ENCODE results near the gene COQ8B.
A peak's percentile ranks its signal among the peaks of the same experiment; 100 is the strongest.

COQ8B gene

GRCh38 chr19:40724315-40724714 is 7.6 kb upstream of the COQ8B start:
- Histone ChIP-seq H3K27ac (ENCODE audit: low read length) (no peak overlapping the region), H3K4me3 (ENCODE audit: low read length) (no peak overlapping the region), H3K36me3 (ENCODE audit: insufficient read depth, low read depth, low read length) (peaks cover 33% of the 10 kb centered on the region), H3K27me3 (ENCODE audit: insufficient read depth, low read length) (no peaks in the 10 kb centered on the region), H3K4me1 (ENCODE audit: insufficient read depth, low read length) (no peaks in the 10 kb centered on the region), H3K9me3 (ENCODE audit: insufficient read depth, low read depth, low read length) (no peaks in the 10 kb centered on the region), H3K9ac (ENCODE audit: low read depth, low read length) (no peak overlapping the region)

- Histone ChIP-seq H3K4me3 (ENCODE audit: low read length) (no peak overlapping the region), H3K27ac (ENCODE audit: low read length) (no peak overlapping the region), H3K9ac (ENCODE audit: low read depth, low read length) (no peak overlapping the region), H3K9me3 (ENCODE audit: insufficient read depth, low read depth, low read length) (no peaks in the 10 kb centered on the region), H3K36me3 (ENCODE audit: insufficient read depth, low read depth, low read length) (peaks cover 33% of the 10 kb centered on the region), H3K4me1 (ENCODE audit: insufficient read depth, low read length) (no peaks in the 10 kb centered on the region; the same call in 1 of the 2 replicates), H3K27me3 (ENCODE audit: insufficient read depth, low read length) (no peaks in the 10 kb centered on the region)
Measured at GRCh38 chr19:40723661-40724254, 7.1 kb upstream of the COQ8B start.

GRCh38 chr19:40721936-40722661 is 5.4 kb upstream of the COQ8B start:
- Histone ChIP-seq H3K4me3 (ENCODE audit: low read length) (no peak overlapping the region), H3K27me3 (ENCODE audit: insufficient read depth, low read length) (no peaks in the 10 kb centered on the region), H3K27ac (ENCODE audit: low read length) (no peak overlapping the region), H3K9me3 (ENCODE audit: insufficient read depth, low read depth, low read length) (no peaks in the 10 kb centered on the region), H3K4me1 (ENCODE audit: insufficient read depth, low read length) (peaks cover 10% of the 10 kb centered on the region; the same call in 1 of the 2 replicates), H3K9ac (ENCODE audit: low read depth, low read length) (no peak overlapping the region), H3K36me3 (ENCODE audit: insufficient read depth, low read depth, low read length) (peaks cover 20% of the 10 kb centered on the region)

- Histone ChIP-seq H3K27me3 (ENCODE audit: insufficient read depth, low read length) (no peaks in the 10 kb centered on the region), H3K36me3 (ENCODE audit: insufficient read depth, low read depth, low read length) (peaks cover 14% of the 10 kb centered on the region; the same call in 1 of the 2 replicates), H3K27ac (ENCODE audit: low read length) (no peak overlapping the region), H3K9ac (ENCODE audit: low read depth, low read length) (no peak overlapping the region), H3K4me3 (ENCODE audit: low read length) (no peak overlapping the region), H3K9me3 (ENCODE audit: insufficient read depth, low read depth, low read length) (no peaks in the 10 kb centered on the region), H3K4me1 (ENCODE audit: insufficient read depth, low read length) (peaks cover 10% of the 10 kb centered on the region; the same call in 1 of the 2 replicates)
Measured at GRCh38 chr19:40721140-40721486, 4.4 kb upstream of the COQ8B start.

- Histone ChIP-seq H3K4me1 (ENCODE audit: insufficient read depth, low read length) (peaks cover 16% of the 10 kb centered on the region; the same call in 1 of the 2 replicates), H3K9ac (ENCODE audit: low read depth, low read length) (peak overlapping the region; percentile 88; the same call in 1 of the 2 replicates), H3K4me3 (ENCODE audit: low read length) (peak overlapping the region; percentile 93)
Measured at GRCh38 chr19:40719414-40719894, 2.8 kb upstream of the COQ8B start.

GRCh38 chr19:40718774-40719391 is 2.2 kb upstream of the COQ8B start:
- Histone ChIP-seq H3K4me1 (ENCODE audit: insufficient read depth, low read length) (peaks cover 19% of the 10 kb centered on the region; the same call in 1 of the 2 replicates), H3K4me3 (ENCODE audit: low read length) (peak overlapping the region; percentile 93), H3K9ac (ENCODE audit: low read depth, low read length) (peak overlapping the region; percentile 88), H3K27ac (ENCODE audit: low read length) (no peak overlapping the region), H3K27me3 (ENCODE audit: insufficient read depth, low read length) (no peaks in the 10 kb centered on the region), H3K9me3 (ENCODE audit: insufficient read depth, low read depth, low read length) (no peaks in the 10 kb centered on the region), H3K36me3 (ENCODE audit: insufficient read depth, low read depth, low read length) (peaks cover 3% of the 10 kb centered on the region; the same call in 1 of the 2 replicates)

More at GRCh38 chr19:40719414-40719894, 2.8 kb upstream of the COQ8B start:
- H3K36me3 ChIP-seq (ENCODE audit: insufficient read depth, low read depth, low read length): peaks cover 8% of the 10 kb centered on the region; the same call in 1 of the 2 replicates
- H3K27me3 ChIP-seq (ENCODE audit: insufficient read depth, low read length): no peaks in the 10 kb centered on the region
- no peak overlapping the region for H3K27ac ChIP-seq (ENCODE audit: low read length)
- no peaks in the 10 kb centered on the region for H3K9me3 ChIP-seq (ENCODE audit: insufficient read depth, low read depth, low read length)

- Histone ChIP-seq H3K9ac (ENCODE audit: low read depth, low read length) (peak overlapping the region; percentile 88), H3K9me3 (ENCODE audit: insufficient read depth, low read depth, low read length) (no peaks in the 10 kb centered on the region), H3K36me3 (ENCODE audit: insufficient read depth, low read depth, low read length) (peaks cover 2% of the 10 kb centered on the region), H3K4me1 (ENCODE audit: insufficient read depth, low read length) (peaks cover 19% of the 10 kb centered on the region; the same call in 1 of the 2 replicates), H3K27ac (ENCODE audit: low read length) (no peak overlapping the region), H3K4me3 (ENCODE audit: low read length) (peak overlapping the region; percentile 93), H3K27me3 (ENCODE audit: insufficient read depth, low read length) (no peaks in the 10 kb centered on the region)
Measured at GRCh38 chr19:40717880-40718773, 1.4 kb upstream of the COQ8B start.

GRCh38 chr19:40717325-40717879 is 716 bp upstream of the COQ8B start:
- Histone ChIP-seq H3K4me1 (ENCODE audit: insufficient read depth, low read length) (peaks cover 19% of the 10 kb centered on the region; the same call in 1 of the 2 replicates), H3K9me3 (ENCODE audit: insufficient read depth, low read depth, low read length) (no peaks in the 10 kb centered on the region), H3K27me3 (ENCODE audit: insufficient read depth, low read length) (no peaks in the 10 kb centered on the region), H3K9ac (ENCODE audit: low read depth, low read length) (peak overlapping the region; percentile 88; the same call in 1 of the 2 replicates), H3K36me3 (ENCODE audit: insufficient read depth, low read depth, low read length) (peaks cover 10% of the 10 kb centered on the region), H3K4me3 (ENCODE audit: low read length) (peak overlapping the region; percentile 93), H3K27ac (ENCODE audit: low read length) (no peak overlapping the region)

GRCh38 chr19:40716031-40716481 is 630 bp downstream of the COQ8B start:
- Histone ChIP-seq H3K9me3 (ENCODE audit: insufficient read depth, low read depth, low read length) (no peaks in the 10 kb centered on the region), H3K36me3 (ENCODE audit: insufficient read depth, low read depth, low read length) (peaks cover 18% of the 10 kb centered on the region), H3K27me3 (ENCODE audit: insufficient read depth, low read length) (no peaks in the 10 kb centered on the region), H3K27ac (ENCODE audit: low read length) (peak overlapping the region; percentile 26), H3K4me1 (ENCODE audit: insufficient read depth, low read length) (peaks cover 19% of the 10 kb centered on the region; the same call in 1 of the 2 replicates), H3K4me3 (ENCODE audit: low read length) (peak overlapping the region; percentile 93), H3K9ac (ENCODE audit: low read depth, low read length) (peak overlapping the region; percentile 88)

GRCh38 chr19:40714441-40715299 is 2.0 kb downstream of the COQ8B start:
- Histone ChIP-seq H3K4me3 (ENCODE audit: low read length) (peak overlapping the region; percentile 93), H3K9ac (ENCODE audit: low read depth, low read length) (peak overlapping the region; percentile 88), H3K9me3 (ENCODE audit: insufficient read depth, low read depth, low read length) (no peaks in the 10 kb centered on the region), H3K27ac (ENCODE audit: low read length) (peak overlapping the region; percentile 92), H3K27me3 (ENCODE audit: insufficient read depth, low read length) (no peaks in the 10 kb centered on the region), H3K4me1 (ENCODE audit: insufficient read depth, low read length) (peaks cover 19% of the 10 kb centered on the region; the same call in 1 of the 2 replicates), H3K36me3 (ENCODE audit: insufficient read depth, low read depth, low read length) (peaks cover 23% of the 10 kb centered on the region)
